Stromal cell of bone marrow (primary cell): ENCODE results near the gene CILP2.

Experiments
- DNase-seq: peaks from one replicate; pipeline ENCODE4 v3.0.0-alpha.2; 2012; ENCODE audit warnings: low read depth

Gene CILP2

DNA sequence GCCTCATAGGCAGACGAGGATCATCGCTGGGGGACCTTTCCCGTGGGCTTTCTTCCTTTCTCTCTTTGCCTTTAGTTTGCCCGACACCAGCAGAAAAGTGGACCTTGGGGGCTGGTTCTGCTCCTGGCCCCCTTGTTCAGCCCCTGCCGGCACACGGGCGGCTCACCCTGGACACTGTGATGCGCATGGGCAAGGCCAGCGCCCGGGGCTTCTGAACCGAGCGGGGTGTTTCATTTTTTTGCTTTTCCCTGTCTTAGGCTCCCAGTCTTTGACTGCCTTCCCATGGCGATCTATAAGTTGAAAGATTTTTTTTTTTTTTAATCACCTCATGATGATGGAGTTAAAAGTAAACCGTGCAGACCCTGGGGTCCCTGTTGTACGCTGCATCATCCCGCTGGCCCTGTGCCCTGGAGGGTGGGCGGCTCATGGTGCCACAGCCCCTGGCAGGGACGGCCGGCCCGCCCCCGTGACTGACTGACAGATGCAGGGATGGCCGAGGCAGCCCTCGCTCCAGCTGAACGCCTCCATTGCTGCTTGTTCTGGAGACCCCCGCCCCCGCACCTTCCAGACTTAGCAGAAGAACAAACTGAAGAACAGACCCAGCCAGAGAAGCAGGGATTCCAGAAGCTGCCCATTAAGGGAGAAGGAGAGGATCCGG lies 32.3 kb upstream of the CILP2 start:
- no peak for DNase-seq

DNA sequence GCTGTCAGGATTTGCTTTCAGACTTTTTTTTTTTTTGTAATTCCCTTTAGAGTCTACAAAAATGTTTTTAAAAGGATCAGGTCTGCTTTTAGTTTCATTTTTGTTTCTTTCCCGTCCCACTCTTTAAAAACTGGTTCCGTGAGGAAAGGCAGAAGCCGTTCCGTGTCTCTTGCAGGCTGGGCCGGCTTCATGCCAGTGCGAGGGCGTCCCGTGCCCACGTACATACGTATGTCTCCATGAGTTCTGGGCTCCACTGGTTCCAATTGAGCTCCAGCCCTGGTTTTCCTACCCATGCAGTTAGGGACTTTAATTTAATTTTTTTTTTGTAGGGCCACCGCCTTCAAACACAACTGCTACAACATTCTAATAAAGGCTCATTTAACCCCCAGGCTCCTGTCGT lies 31.5 kb upstream of the CILP2 start:
- no peak for DNase-seq

DNA sequence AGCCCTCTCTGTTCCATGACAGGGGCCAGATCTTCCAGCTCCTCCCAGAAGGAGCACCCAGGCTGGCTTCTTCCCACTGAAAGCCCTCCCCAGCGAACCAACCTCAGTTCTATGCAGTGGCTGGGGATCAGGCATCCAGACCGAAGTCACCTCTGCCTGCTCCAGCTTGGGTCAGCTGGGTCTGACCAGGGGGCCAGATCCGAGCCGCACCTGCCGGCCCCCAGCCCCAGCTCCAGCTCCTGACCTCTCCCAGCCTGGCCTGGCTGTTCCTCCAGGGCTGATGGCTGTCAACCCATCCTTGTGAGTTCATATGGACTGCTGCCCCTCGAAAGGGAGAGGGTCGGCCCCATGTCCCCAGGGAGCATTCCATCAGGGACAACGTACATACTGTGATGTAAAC lies 30.7 kb upstream of the CILP2 start:
- DNase-seq: no peak

DNA sequence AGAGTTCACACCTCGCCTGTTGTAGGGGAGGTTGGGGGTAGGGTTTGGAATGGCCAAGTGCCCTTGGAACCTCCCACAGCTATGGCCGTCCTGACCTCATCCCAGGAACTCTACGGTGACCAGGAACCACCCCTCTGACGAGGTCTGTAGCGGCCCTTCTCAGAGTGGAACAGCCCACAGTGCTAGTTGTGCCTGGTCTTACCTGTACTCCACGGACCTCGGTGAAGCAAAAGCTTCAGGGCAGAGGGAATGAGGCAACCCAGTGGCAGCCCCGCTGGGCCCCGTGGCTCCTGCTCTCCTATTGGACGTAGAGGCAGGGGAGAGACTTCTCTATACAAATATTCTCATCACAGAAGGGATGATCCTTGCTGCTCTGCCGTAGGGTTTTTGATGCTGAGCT lies 29.8 kb upstream of the CILP2 start:
- DNase-seq: no peak

DNA sequence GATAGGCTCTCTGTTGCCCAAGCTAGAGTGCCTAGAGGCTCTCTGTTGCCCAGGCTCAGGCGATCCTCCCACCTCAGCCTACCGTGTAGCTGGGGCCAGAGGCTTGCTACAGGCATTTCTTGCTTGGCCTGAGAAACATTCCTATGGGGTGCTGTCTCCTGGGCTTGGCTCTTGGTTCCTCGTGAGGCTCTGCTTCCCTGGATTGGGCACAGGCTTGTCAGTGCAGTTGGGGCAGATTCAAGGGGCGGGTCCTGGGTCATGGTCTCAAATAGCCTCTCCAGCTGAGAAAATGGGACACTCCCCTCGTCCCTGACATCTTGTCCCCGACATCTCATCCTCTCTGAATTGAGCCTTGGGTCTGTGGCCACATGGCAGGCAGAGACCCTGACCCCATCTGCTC lies 27.6 kb upstream of the CILP2 start:
- DNase-seq: no peak

DNA sequence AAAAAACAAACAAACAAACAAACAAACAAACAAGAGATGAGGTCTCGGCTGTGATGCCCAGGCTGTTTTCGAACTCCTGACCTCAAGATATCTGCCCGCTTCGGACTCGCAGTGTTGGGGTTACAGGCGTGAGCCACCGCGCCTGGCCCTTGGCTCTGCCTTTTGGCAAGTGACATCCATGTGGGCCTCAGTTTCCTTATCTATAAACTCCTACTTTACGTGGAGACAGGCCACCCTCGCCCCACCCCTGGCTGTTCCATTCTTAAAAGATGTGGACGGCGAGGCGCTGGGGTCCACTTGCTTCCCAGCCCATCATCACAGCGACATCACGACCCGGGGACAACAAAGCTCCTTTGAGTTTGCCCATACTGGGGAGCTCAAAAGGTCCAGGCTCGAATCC lies 24.4 kb upstream of the CILP2 start:
- DNase-seq: no peak

DNA sequence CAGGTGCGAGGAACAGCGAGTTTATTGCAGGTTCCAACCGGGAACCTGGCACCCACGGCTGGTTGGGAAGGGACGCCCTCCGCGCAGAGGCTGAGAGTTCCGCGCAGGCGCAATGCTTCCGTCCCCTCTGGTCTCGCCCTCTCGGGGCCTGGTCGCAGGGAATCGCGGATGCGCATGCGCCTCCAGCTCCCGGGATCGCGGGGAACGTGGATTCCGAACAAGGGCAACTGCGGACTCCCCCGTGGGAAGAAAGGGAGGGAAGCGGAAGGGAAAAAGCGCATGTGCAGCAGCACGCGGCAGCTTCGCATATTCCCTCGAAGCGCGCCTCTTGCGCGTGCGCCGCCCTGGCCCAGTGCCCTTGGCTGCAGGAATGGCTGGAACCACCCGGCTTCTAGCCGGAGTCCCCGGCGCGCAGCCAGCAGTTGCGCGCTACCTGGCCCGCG lies 23.8 kb upstream of the CILP2 start:
- no peak for DNase-seq

DNA sequence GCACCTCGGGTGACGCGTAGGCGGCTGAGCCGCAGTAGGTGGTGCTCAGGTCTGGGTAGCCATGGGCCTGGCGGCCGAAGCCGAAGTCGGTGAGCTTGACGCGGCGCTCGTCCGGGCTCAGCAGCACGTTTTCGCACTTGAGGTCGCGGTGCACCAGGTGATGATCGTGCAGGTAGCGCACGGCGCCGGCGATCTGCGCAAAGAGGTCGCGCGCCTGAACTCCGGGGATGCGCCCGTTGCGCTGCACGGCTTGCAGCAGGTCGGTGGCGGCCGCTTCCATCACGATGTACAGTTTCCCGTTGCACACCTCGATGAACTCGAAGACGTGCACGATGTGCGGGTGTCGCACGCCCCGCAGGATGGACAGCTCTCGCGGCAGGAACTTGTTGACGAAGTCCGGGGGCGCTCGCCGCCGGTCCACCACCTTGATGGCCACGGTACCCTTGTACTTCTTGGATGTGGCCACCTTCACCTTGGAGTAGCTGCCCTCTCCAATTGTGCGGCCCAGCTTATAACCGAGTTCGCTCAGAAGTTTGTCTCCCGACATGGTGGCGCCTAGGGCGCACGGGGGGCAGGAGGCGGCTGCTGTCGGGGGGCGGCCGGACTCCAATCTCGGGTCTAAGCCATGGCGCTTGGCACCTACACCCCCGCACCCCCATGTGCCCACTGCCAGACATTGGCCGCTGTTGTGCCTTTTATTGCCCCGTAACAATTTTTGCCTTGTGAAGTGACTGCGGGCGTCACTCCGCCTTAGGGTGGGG lies 23.0 kb upstream of the CILP2 start, which contains the start of gene TSSK6:
Gene TSSK6, minus strand, starts transcription at position 668 of the 761 bp plus-strand sequence. Its CDS starts 121 bp downstream, at position 547.
- no peak for DNase-seq

DNA sequence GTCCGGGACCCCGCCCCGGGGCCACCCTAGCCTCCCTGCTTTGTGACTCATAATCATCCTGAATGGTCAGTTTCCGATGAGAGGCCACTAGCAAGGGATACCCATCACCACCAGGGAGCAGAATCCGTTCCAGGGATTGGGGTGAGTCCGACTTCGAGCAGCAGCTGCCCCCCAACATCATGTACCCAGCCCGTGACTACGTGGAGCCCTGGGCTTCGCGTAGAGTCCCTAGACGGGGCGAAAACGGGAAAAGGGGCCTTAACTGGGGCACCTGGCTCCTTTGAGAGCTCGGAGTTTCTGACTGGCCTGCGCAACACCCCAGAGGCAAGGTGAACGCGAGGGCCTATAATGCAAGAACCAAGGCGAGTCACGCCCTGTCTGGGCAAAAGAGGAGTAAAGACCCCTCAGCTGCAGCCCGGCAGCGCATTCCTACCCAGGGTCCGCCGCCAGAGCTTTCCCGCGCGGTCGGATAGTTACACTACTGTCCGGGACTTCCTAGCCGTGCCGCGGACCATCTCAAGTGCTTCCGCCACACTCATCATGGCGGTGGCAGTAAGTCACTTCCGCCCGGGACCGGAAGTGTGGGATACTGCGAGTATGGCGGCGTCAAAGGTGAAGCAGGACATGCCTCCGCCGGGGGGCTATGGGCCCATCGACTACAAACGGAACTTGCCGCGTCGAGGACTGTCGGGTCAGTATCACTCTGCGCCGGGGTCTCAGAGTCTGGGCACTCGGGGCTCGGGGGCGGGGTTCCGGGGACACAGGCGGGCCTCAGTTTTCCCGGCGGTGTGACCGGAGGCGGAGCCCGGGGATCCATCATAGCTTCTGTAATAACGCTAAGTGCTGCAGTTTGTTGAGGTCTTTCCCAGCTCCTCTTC lies 22.2 kb upstream of the CILP2 start, which contains the start of gene NDUFA13:
Gene NDUFA13, plus strand, starts transcription at position 584 of the 878 bp plus-strand sequence. Its CDS starts 14 bp downstream, at position 598.
- peak; percentile 84 for DNase-seq

DNA sequence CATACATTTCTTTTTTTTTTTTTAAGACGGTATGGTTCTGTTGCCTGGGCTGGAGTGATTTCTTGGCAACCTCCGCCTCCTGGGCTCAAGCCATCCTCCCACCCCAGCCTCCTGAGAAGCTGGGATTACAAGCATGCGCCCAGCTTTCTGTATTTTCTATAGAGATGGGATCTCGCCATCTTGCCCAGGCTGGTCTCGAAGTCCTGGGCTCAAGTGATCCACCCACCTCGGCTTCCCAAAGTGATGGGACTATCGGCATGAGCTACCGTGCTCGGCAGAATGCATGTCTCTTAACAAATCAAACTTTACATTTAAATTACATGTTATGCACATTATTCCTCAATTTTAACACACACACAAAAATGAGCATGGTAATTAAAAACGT lies 20.8 kb upstream of the CILP2 start:
- no peak for DNase-seq

DNA sequence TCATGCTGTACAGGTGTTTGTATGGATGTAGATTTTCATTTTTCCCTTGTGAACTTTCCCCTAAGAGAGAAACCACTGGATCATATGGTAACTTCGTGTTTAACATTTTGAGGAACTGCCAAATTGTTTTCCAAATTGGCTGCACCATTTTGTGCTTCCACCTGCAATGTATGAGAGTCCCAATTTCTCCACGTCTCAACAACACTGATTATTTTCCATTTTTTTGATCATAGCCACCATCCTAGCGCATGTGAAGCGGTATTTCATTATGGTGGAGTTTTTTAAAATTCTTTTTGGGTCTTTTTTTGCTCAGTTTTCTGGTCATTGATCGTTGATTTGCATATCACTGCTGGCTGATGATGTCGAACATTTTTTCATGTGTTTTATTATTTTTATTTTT lies 17.1 kb upstream of the CILP2 start:
- no peak for DNase-seq

DNA sequence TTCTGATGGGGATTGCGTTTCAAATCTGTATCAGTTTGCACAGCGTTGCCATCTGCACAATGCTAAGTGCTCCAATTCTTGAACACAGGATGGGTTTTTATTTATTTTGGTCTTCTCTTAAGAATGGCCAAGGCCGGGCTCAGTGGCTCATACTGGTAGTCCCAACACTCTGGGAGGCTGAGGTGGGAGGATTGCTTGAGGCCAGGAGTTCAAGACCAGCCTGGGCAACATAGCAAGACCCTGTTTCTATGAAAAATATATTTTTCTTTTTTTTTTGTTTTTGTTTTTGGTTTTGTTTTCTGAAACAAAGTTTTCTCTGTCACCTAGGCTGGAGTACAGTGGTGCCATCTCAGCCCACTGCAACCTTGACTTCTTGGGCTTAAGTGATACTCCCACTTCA lies 14.9 kb upstream of the CILP2 start:
- DNase-seq: no peak

DNA sequence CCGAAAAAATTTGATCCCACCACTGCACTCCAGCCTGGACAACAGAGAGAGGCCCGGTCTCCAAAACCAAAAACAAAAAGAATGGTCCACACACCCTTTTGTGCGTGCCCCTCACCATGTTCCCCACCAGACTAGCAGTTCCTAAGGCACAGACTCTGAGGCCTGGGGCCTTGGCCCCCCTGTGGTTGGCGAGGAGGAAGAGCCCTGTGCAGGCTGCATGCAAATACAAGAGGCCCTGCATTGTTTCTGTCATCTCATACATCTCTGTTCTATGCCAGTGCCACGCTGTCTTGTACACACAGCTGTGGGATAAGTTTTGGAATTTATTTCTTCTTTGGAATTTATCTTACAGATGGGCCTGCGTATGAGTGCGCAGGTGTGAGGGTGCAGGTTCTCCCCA lies 14.0 kb upstream of the CILP2 start:
- no peak for DNase-seq

DNA sequence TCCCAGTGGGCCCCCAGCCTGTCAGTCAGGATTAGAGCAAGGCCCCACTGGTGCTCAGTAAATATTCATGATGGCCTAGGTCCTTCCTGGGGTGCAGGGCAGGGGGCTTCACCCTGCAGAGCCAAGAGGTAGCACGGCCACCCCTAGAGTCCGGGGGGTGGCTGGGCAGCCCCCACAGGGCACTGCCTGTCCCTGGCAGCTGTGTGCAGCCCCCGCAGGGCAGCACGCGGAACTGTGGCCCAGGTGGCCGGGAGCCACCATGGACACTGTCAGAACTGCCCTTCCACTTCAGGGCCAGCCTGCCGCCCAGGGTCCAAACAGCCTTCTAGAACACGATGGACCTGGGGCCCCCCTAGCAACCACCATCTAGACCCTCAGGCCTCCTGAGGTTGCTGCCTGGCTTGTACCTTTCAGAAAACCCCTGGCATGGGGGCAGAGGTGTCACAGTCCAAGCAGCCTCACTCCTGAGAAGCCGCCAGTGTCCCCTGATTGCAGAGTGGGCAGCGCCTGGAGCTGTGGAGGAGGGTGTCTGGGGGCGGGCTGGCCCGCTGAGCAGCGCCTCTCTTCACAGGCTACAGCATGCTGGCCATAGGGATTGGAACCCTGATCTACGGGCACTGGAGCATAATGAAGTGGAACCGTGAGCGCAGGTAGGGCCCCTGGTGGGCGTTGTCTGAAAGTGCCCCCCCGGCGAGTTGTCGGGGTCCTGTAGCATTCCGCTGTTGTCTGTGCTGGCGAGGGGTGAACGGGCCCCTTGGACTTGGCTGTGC lies 12.3 kb upstream of the CILP2 start:
- DNase-seq: no peak

DNA sequence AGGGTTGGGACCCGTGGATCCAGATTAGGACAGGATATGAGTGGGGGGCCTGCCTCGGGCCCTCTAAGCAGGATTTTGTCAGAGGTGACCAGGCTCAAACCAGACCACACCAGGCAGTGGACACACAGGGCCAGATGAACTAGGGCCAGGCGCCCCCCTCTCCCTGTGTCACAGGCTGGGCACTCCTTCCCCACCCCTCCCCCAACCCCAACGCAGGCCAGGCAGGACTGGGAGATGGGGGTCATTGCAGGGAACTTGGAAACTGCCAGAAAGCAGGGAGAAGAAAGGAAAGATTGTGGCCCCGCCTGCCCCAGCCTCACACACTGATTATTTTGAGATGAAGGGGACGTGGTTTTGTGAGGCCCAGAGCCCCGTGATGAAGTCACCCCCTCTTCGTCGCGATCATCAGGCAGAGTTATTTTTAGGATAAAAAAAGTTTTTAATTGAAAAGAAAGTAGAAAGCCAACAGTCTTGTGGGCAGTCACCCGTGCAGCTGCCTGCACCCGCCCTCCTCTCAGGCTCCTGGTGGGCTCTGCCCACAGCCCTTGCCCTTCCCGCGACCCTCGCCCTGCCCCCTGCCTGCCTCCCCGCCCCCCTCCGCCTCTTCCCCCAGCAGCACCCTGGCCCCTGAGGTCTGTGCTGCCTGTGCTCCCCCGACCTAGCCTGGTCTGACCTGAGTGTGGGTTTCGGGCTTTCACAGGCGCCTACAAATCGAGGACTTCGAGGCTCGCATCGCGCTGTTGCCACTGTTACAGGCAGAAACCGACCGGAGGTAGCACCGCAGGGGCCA lies 11.3 kb upstream of the CILP2 start:
- DNase-seq: no peak

DNA sequence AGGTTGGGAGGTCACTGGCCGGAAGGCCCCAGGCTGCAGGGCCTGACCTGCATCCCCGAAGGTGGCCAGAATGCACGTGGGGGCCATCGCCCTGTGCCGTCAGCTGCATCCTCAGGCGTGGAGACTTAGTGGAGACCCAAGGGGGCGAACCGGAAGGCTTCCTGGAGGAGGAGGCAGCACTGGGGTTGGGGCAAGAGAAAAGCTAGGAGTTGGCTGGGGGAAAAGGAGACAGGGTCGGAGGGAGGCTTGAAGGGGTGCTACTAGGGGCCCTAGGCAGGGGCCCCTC lies 10.8 kb upstream of the CILP2 start:
- DNase-seq: no peak

DNA sequence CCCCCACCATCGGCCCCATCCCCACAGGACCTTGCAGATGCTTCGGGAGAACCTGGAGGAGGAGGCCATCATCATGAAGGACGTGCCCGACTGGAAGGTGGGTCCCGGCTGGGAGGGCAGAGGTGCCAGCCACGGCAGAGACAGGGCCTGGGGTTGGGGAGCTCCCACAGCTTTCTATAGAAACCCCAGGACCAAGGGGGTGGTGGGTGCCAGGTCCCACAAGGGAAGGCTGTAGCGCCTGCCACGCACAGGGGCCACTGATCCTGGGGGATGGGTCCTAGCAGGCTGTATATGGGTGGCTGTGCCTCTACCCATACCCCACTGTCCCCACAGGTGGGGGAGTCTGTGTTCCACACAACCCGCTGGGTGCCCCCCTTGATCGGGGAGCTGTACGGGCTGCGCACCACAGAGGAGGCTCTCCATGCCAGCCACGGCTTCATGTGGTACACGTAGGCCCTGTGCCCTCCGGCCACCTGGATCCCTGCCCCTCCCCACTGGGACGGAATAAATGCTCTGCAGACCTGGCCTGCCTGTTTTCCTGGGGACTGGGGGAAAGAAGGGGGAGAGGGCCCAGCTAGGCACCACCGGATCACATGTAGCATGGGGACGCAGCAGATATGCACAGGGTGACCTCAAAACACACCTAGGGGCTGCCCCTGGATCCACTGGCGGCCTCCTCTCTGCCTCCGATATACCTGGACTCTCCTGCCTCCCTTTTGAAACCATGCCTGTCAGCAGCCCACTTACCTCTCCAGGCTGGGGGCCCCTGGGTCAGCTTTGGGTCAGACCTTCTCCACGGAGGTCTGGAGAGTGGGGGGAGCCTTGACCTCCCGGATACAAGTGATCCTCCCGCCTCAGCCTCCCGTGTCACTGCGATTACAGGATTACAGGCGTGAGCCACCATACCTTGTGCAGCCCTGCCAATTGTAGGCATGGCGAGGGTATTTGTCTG lies 10.1 kb upstream of the CILP2 start:
- no peak for DNase-seq

DNA sequence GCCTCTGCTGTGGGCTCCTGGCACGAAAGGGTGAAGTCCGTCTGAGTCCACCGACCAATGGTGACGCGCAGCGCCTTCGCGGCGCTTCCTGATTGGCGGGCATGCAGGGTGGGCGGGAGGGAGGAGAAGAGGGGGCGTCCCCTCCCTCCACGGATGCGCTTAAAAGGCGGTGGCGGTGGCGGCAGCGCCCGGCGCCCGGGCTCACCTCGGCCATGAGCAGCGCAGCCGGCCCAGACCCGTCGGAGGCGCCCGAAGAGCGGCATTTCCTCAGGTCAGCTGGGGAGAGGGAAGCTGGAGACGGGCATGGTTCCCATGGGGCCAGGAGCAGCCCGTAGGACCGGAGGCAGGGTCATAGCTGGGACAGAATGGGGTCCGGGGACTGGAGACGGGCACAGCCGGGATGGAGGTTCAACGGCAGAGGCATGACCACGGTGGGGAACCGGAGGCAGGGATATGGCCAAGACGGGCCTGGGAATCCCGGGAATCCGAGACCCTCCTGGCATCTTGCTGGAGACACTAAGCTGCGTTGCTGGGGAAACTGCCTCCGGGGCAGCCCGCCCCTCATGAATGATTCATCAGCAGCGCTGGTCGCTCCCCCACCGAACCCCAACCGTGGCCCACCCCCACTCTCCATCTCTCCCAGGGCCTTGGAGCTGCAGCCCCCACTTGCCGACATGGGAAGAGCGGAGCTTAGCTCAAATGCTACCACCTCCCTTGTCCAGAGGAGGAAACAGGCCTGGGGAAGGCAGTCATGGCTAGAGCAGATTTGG lies 9.2 kb upstream of the CILP2 start, which contains the start of gene YJEFN3:
Gene YJEFN3, plus strand, starts transcription at position 191 of the 770 bp plus-strand sequence. Its CDS starts 22 bp downstream, at position 213.
- no peak for DNase-seq

DNA sequence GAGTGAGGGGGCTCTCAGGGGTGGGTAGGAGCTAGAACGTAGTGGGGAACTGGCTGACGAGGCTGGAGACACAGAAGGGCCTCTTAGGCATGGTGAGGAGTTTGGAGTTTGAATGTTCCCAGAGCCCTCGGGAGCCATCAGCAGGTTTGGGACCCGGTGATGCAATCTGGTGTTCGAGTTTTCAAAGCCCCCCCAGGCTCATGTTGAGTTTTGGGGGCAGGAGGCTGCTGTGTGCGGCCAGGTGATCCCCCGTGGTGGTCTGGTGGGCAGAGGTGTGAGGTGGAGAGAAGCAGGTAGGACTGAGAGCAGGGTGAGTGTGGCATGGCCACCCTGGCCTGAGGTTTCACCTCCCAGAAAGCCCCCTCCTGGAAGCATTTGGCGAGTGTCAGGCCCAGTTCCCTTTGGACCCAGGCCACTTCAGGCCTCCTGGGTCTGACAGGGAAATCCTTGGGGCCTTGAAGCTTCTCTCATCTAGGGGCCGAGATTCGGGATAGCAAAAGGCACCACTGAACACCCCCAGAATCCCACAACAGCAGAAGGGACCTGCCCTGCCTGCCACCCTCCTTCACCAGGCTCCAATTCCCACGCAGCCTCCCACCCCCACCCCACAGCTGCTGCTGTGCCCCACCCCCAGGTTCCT lies 8.2 kb upstream of the CILP2 start:
- no peak for DNase-seq
